ENCODE data around the gene C20orf204. TPM values are rescaled to one million over a fixed set of nuclear protein-coding genes. Genes with fewer than 3 reads are reported as not detected.

Gene C20orf204
- total RNA-seq, 4 donors from 2014 or later = 0.68 to 34.8 (median 1.4) TPM; not detected in 1

GRCh38 chr20:64071341-64072332, 35.7 kb downstream of the C20orf204 start:
- H3K4me3 ChIP-seq = no peak overlapping the region
- TF ChIP-seq POLR2A (IDR thresholded peaks at IDR 0.05) (no peak), POLR2AphosphoS5 (IDR thresholded peaks at IDR 0.05) (no peak), EP300 (IDR thresholded peaks at IDR 0.05; ENCODE audit: low read depth) (no peak)
- TF ChIP-seq, protein P1, sequence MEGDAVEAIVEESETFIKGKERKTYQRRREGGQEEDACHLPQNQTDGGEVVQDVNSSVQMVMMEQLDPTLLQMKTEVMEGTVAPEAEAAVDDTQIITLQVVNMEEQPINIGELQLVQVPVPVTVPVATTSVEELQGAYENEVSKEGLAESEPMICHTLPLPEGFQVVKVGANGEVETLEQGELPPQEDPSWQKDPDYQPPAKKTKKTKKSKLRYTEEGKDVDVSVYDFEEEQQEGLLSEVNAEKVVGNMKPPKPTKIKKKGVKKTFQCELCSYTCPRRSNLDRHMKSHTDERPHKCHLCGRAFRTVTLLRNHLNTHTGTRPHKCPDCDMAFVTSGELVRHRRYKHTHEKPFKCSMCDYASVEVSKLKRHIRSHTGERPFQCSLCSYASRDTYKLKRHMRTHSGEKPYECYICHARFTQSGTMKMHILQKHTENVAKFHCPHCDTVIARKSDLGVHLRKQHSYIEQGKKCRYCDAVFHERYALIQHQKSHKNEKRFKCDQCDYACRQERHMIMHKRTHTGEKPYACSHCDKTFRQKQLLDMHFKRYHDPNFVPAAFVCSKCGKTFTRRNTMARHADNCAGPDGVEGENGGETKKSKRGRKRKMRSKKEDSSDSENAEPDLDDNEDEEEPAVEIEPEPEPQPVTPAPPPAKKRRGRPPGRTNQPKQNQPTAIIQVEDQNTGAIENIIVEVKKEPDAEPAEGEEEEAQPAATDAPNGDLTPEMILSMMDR (IDR thresholded peaks at IDR 0.05) = no peak
- no peak for DNase-seq

DNA sequence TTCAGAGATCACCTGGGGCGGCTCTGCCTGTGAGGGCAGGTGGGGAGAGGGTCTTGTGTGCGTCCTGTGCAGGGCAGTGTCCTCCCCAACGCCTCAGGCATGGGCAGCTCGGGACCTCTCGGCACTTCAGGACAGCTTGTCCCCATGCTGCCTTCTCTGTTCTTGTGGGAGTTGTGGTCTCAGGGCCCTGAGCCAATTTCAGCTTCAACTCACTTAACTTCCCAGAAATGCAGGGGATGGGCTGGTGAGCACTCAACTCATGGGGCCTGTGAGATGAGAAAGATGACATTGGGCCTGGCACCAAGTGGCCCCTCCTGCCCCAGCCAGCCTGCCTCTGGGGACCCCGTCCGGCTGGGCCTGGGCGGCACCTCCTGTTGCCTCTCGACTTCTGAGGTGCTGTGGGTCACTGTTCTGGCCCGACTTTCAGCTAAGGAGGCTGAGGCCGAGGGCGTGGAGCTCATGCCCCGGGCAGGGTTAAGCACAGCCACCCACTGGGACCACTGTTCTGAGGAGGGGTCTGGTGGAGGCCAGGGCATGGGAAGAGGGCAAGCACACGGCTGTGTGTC, 36.6 kb downstream of the C20orf204 start:
- Histone ChIP-seq H3K27me3 (no peaks in the 10 kb centered on the region), H3K27ac (no peak overlapping the region), H3K36me3 (no peaks in the 10 kb centered on the region), H3K9me3 (no peaks in the 10 kb centered on the region), H3K4me3 (no peak overlapping the region), H3K4me1 (no peaks in the 10 kb centered on the region)
- TF ChIP-seq POLR2A (IDR thresholded peaks at IDR 0.05) (no peak), POLR2AphosphoS5 (IDR thresholded peaks at IDR 0.05) (no peak), EP300 (IDR thresholded peaks at IDR 0.05; ENCODE audit: low read depth) (no peak)
- TF ChIP-seq, protein P1 (IDR thresholded peaks at IDR 0.05) = no peak
- intact Hi-C loops (cut with DNase I; ENCODE audit: low total_unique reads) (no loop called here), in situ Hi-C loops (cut with MboI; ENCODE audit: low pct_ligation_motif_present in 1 of 4, low pct_unique_long_range_greater_than_20kb in 1 of 4, low sequenced_read_pairs in 3 of 4) (no loop called here)
- no peak for DNase-seq
- WGBS, 2 donors (ENCODE audit: low coverage in 1 of 2) = 88% methylated on average over 11 of the region's 14 CpGs; no CpG with 5 or more reads in 1 of the 2 donors

More at GRCh38 chr20:64071341-64072332, 35.7 kb downstream of the C20orf204 start:
- no peak overlapping the region for H3K27ac ChIP-seq
- no peaks in the 10 kb centered on the region for H3K36me3 ChIP-seq
- in situ Hi-C loops (cut with MboI; ENCODE audit: low pct_ligation_motif_present in 1 of 4, low pct_unique_long_range_greater_than_20kb in 1 of 4, low sequenced_read_pairs in 3 of 4) = no loop called here
- H3K27me3 ChIP-seq = no peaks in the 10 kb centered on the region
- H3K9me3 ChIP-seq = no peaks in the 10 kb centered on the region
- WGBS, 2 donors (ENCODE audit: low coverage in 1 of 2) = 80 to 95% methylated on average over 9 to 29 of the region's 30 CpGs
- intact Hi-C loops (cut with DNase I; ENCODE audit: low total_unique reads) = no loop called here
- no peaks in the 10 kb centered on the region for H3K4me1 ChIP-seq

- TF ChIP-seq, protein P1 (IDR thresholded peaks at IDR 0.05) = no peak
- TF ChIP-seq POLR2A (IDR thresholded peaks at IDR 0.05) (no peak), EP300 (IDR thresholded peaks at IDR 0.05; ENCODE audit: low read depth) (no peak), POLR2AphosphoS5 (IDR thresholded peaks at IDR 0.05) (no peak)
- 92 to 94% methylated on average over 10 to 32 of the region's 37 CpGs for WGBS, 2 donors (ENCODE audit: low coverage in 1 of 2)
Observed at GRCh38 chr20:64073476-64074183, 37.6 kb downstream of the C20orf204 start.

More at GRCh38 chr20:64073476-64074183, 37.6 kb downstream of the C20orf204 start:
- no peaks in the 10 kb centered on the region for H3K9me3 ChIP-seq
- in situ Hi-C loops (cut with MboI; ENCODE audit: low pct_ligation_motif_present in 1 of 4, low pct_unique_long_range_greater_than_20kb in 1 of 4, low sequenced_read_pairs in 3 of 4) = no loop called here
- no peak overlapping the region for H3K27ac ChIP-seq
- intact Hi-C loops (cut with DNase I; ENCODE audit: low total_unique reads) = no loop called here
- H3K36me3 ChIP-seq = no peaks in the 10 kb centered on the region
- DNase-seq = no peak
- peaks cover 5% of the 10 kb centered on the region for H3K27me3 ChIP-seq
- no peak overlapping the region for H3K4me3 ChIP-seq
- H3K4me1 ChIP-seq = peaks cover 3 to 9% (median 5%) of the 10 kb centered on the region in 4 donors

All from transverse colon (tissue), 4 donors.